ENCODE data around the gene TSFM.
"Not testable (repeated sequence)": the region's sequence is repeated elsewhere in the genome, so short reads cannot be mapped to it uniquely, and the experiment has no call there.

The TSFM gene

GRCh38 chr12:57817261-57817989 is 34.8 kb downstream of the TSFM start:
- FAIRE-seq = no peak

GRCh38 chr12:57817990-57818331 is 35.4 kb downstream of the TSFM start:
- FAIRE-seq = not testable (repeated sequence)

- FAIRE-seq = not testable (repeated sequence)
Observed at GRCh38 chr12:57820119-57820518, 37.5 kb downstream of the TSFM start.

GRCh38 chr12:57821015-57821414 is 38.4 kb downstream of the TSFM start:
- not testable (repeated sequence) for FAIRE-seq

- FAIRE-seq = no peak
Observed at GRCh38 chr12:57821474-57822214, 39.1 kb downstream of the TSFM start.

- no peak for FAIRE-seq
Observed at GRCh38 chr12:57822392-57823130, 40.0 kb downstream of the TSFM start.

- no peak for FAIRE-seq
Observed at GRCh38 chr12:57823131-57823907, 40.7 kb downstream of the TSFM start.

- FAIRE-seq = no peak
Observed at GRCh38 chr12:57823908-57824640, 41.5 kb downstream of the TSFM start.

- no peak for FAIRE-seq
Observed at GRCh38 chr12:57825451-57825850, 42.9 kb downstream of the TSFM start.

GRCh38 chr12:57826400-57826799 is 43.8 kb downstream of the TSFM start:
- FAIRE-seq = no peak

- FAIRE-seq = no peak
Observed at GRCh38 chr12:57826966-57827365, 44.4 kb downstream of the TSFM start.

GRCh38 chr12:57829025-57829777 is 46.6 kb downstream of the TSFM start:
- no peak for FAIRE-seq

- no peak for FAIRE-seq
Observed at GRCh38 chr12:57830393-57830792, 47.8 kb downstream of the TSFM start.

- no peak for FAIRE-seq
Observed at GRCh38 chr12:57832966-57833365, 50.4 kb downstream of the TSFM start.

- FAIRE-seq = no peak
Observed at GRCh38 chr12:57833672-57834071, 51.1 kb downstream of the TSFM start.

GRCh38 chr12:57834086-57834876 is 51.7 kb downstream of the TSFM start:
- FAIRE-seq = no peak

- no peak for FAIRE-seq
Observed at GRCh38 chr12:57835366-57836288, 53.0 kb downstream of the TSFM start.

GRCh38 chr12:57836442-57837375 is 54.1 kb downstream of the TSFM start:
- no peak for FAIRE-seq
